HG03039 (cell line): ENCODE measurements around the gene ANAPC2.

Experiments used
- ATAC-seq: cut with Tn5 transposase; IDR thresholded peaks from one replicate; pipeline ENCODE4 v1.9.1; 2021; ENCODE audit warnings: mild to moderate bottlenecking, moderate library complexity; ENCODE audit not compliant: unreplicated experiment

The ANAPC2 gene

DNA sequence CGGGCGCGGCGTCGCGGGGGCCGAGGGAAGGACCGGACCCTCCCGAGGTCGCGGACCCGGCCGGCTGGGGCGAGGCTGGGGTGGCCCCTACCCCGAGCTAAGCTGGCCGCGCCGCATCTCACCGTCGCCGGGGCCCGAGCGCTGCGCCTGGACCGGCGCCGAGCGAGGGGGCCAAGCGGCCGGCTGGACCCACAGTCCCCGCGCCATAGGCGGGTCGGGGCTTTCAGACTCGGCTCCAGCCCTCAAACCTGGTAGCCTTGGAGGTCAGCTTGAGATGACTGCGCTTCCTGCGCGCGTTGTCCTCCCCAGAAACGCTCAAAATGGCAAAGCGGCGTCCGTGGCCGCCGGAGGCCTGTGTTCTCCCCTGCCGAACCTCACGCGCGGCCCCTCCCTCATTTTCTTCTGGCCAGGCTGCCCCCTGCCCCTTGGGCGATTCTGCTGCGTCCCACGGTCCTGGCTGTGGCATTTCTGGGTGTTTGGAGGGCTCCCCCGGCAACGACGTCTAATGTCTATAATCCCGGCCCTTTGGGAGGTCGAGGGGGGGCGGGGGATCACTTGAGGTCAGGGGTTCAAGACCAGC is 58.1 kb downstream of the ANAPC2 start:
- ATAC-seq, result no peak

- peak; percentile 70 for ATAC-seq
Measured at GRCh38 chr9:137129456-137130175, 58.7 kb downstream of the ANAPC2 start.

- ATAC-seq, result no peak
Measured at GRCh38 chr9:137128862-137129455, 59.4 kb downstream of the ANAPC2 start.

- no peak for ATAC-seq
Measured at GRCh38 chr9:137128158-137128861, 60.0 kb downstream of the ANAPC2 start.

DNA sequence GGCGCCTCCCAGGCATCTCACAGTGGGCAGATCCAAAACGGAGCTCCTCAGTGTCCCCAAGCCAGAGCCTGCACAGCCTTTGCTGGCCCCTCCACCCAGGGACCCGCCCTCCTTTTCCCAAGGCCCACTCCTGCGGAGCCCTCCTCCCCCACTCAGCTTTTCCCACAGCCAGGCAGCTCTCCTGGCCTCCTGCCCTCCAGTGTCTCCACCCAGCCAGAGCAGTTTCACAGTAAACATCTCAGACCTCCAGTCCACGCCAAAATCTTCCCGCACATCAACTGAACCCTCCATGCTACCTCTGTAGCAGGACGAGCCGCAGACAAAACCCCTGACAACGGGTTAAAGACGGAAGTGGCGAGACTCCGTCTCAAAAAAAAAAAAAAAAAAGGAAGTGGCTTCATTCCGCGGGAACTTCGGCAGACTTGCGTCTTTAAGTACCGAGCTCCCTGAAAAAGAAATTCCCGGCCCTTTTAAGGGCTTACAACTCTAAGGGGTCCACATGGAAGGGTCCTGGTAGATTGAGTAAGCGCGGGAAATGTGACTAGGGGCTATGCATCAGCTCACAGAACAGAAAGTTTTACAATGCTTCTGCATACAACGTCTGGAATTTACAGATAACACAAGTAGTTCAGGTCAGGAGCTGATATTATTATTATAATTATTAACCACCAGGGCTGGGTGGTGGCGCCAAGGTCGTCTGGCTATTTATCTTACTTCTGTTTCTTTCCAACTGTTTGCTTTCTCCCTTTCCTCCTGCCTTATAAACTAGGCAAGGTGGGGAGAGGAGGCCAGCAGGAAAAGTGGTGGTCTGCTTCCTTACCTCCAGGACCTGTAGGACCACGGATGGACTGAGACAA is 60.8 kb downstream of the ANAPC2 start:
- ATAC-seq, result no peak

GRCh38 chr9:137126786-137127185 is 61.6 kb downstream of the ANAPC2 start:
- no peak for ATAC-seq
